CD14-positive monocyte (primary cell): ENCODE data around the gene PPFIBP1. TPM values are rescaled to one million over a fixed set of nuclear protein-coding genes. Genes with fewer than 3 reads are reported as not detected.

Source experiments
- DNase-seq, 3 donors: peaks; one replicate each; pipeline ENCODE4 v3.0.0-alpha.2; 2011 to 2022
- H2AFZ ChIP-seq: 2 replicates; pipeline ENCODE4 v1.6.0; 2012; ENCODE audit warnings: mild to moderate bottlenecking, low read depth, low read length, inconsistent platforms; ENCODE audit not compliant: insufficient read depth, poor library complexity, severe bottlenecking
- H3K27ac ChIP-seq, 2 donors: 1 replicate in 1 of 2; 2 replicates in 1 of 2; pipeline ENCODE4 v1.5.1; 2012 to 2013; ENCODE audit warnings: low read length in 2 of 2, control low read depth in 1 of 2, inconsistent platforms in 1 of 2, low read depth in 1 of 2, mild to moderate bottlenecking in 1 of 2
- H3K27me3 ChIP-seq, 2 donors: one replicate each; pipeline versions ENCODE4 v1.6.0 to v1.6.1; 2011 to 2013; ENCODE audit warnings: low read length in 2 of 2; ENCODE audit not compliant: control insufficient read depth in 2 of 2, insufficient read depth in 2 of 2
- H3K36me3 ChIP-seq, 2 donors: replicated peaks in 1 of 2; 1 replicate in 1 of 2; 2 replicates in 1 of 2; pipeline versions ENCODE4 v1.5.1 to v1.6.1; 2012 to 2013; ENCODE audit warnings: low read length in 2 of 2, control low read depth in 1 of 2, inconsistent platforms in 1 of 2, mild to moderate bottlenecking in 1 of 2; ENCODE audit not compliant: insufficient read depth in 2 of 2, control insufficient read depth in 1 of 2
- H3K4me1 ChIP-seq, 2 donors: 1 replicate in 1 of 2; 2 replicates in 1 of 2; pipeline versions ENCODE4 v1.5.1 to v1.6.1; 2012 to 2013; ENCODE audit warnings: low read length in 2 of 2, control low read depth in 1 of 2, inconsistent platforms in 1 of 2, mild to moderate bottlenecking in 1 of 2, moderate library complexity in 1 of 2; ENCODE audit not compliant: insufficient read depth in 2 of 2, control insufficient read depth in 1 of 2
- H3K4me2 ChIP-seq: replicated peaks from 2 replicates; pipeline ENCODE3; 2012; ENCODE audit warnings: low read length, moderate library complexity, mild to moderate bottlenecking; ENCODE audit not compliant: poor library complexity, severe bottlenecking; ENCODE audit errors: extremely low read depth
- H3K4me3 ChIP-seq, 3 experiments: fragments of 200-600 bp in 1 of 3; sonication (generic) in 1 of 3; replicated peaks in 1 of 3; 1 replicate in 2 of 3; 2 replicates in 1 of 3; pipeline ENCODE4 v1.5.1; 2011 to 2013; ENCODE audit warnings: low read length in 3 of 3, mild to moderate bottlenecking in 3 of 3, control low read depth in 2 of 3, low read depth in 2 of 3, inconsistent platforms in 1 of 3, moderate library complexity in 1 of 3
- H3K79me2 ChIP-seq: 2 replicates; pipeline ENCODE4 v1.6.0; 2012; ENCODE audit warnings: mild to moderate bottlenecking, control low read depth, inconsistent platforms, low read length, moderate library complexity; ENCODE audit not compliant: insufficient read depth
- H3K9ac ChIP-seq: 2 replicates; pipeline ENCODE4 v1.6.0; 2017; ENCODE audit warnings: low read length, mild to moderate bottlenecking; ENCODE audit not compliant: insufficient read depth, poor library complexity, severe bottlenecking
- H3K9me3 ChIP-seq, 2 donors: replicated peaks in 1 of 2; 1 replicate in 1 of 2; 2 replicates in 1 of 2; pipeline versions ENCODE4 v1.5.1 to v1.6.1; 2012 to 2013; ENCODE audit warnings: low read length in 2 of 2, control low read depth in 1 of 2; ENCODE audit not compliant: control insufficient read depth in 1 of 2, insufficient read depth in 1 of 2
- H4K20me1 ChIP-seq: 2 replicates; pipeline ENCODE4 v1.6.0; 2012; ENCODE audit warnings: mild to moderate bottlenecking, low read length, control low read depth, moderate library complexity; ENCODE audit not compliant: insufficient read depth
- H3K27ac Mint-ChIP-seq, 7 donors: one replicate each; pipeline ENCODE4 v1.8.0; 2020; ENCODE audit warnings: mild to moderate bottlenecking in 7 of 7, mixed read lengths in 7 of 7, moderate library complexity in 6 of 7, inconsistent platforms in 2 of 7
- H3K27me3 Mint-ChIP-seq, 3 donors: one replicate each; pipeline ENCODE4 v1.8.0; 2021 to 2022; ENCODE audit warnings: low read depth in 3 of 3, mild to moderate bottlenecking in 3 of 3, mixed read lengths in 3 of 3, moderate library complexity in 3 of 3, inconsistent platforms in 1 of 3
- H3K36me3 Mint-ChIP-seq, 2 donors: one replicate each; pipeline ENCODE4 v1.8.0; 2020; ENCODE audit warnings: mixed read lengths in 2 of 2, inconsistent platforms in 1 of 2, mild to moderate bottlenecking in 1 of 2
- H3K4me1 Mint-ChIP-seq: one replicate; pipeline ENCODE4 v1.8.0; 2020; ENCODE audit warnings: mild to moderate bottlenecking, mixed read lengths
- H3K4me3 Mint-ChIP-seq, 2 donors: one replicate each; pipeline ENCODE4 v1.8.0; 2020; ENCODE audit warnings: mild to moderate bottlenecking in 2 of 2, mixed read lengths in 2 of 2, moderate library complexity in 1 of 2
- H3K9me3 Mint-ChIP-seq, 7 donors: one replicate each; pipeline ENCODE4 v1.8.0; 2020 to 2022; ENCODE audit warnings: mixed read lengths in 7 of 7, mild to moderate bottlenecking in 6 of 7, moderate library complexity in 6 of 7, inconsistent platforms in 2 of 7
- WGBS: methylation state at CpG from one replicate; pipeline ENCODE4 v1.1.5; 2013; ENCODE audit warnings: missing lambda C conversion rate; ENCODE audit not compliant: insufficient coverage; 5-methylcytosine and 5-hydroxymethylcytosine counted together
- intact Hi-C, 2 donors: fragments of 100-400 bp; cut with micrococcal nuclease; formaldehyde crosslinking; loops; one replicate each; pipeline versions ENCODE4 v1.15.0 to v1.15.1; 2023
- polyA plus RNA-seq, 3 donors: library from polyadenylated mRNA; depleted of rRNA in 1 of 3; unstranded in 2 of 3; stranded (reverse) in 1 of 3; fragments of 300-500 nt in 2 of 3; fragments of >200 nt in 1 of 3; fragmentation: Illumina TruSeq in 2 of 3; gene quantifications; 1 replicate in 2 of 3; 2 replicates in 1 of 3; pipeline ENCODE4 v1.2.3, GENCODE V29; 2012 to 2021
- TF ChIP-seq, protein P1 (sequence below): fragments of 200-600 bp; IDR thresholded peaks from one replicate; pipeline ENCODE4 v1.8.0; 2022; ENCODE audit warnings: antibody characterized with exemption, mild to moderate bottlenecking

Gene PPFIBP1
- polyA plus RNA-seq, 3 donors, result 0.25 to 0.79 (median 0.53) TPM

DNA sequence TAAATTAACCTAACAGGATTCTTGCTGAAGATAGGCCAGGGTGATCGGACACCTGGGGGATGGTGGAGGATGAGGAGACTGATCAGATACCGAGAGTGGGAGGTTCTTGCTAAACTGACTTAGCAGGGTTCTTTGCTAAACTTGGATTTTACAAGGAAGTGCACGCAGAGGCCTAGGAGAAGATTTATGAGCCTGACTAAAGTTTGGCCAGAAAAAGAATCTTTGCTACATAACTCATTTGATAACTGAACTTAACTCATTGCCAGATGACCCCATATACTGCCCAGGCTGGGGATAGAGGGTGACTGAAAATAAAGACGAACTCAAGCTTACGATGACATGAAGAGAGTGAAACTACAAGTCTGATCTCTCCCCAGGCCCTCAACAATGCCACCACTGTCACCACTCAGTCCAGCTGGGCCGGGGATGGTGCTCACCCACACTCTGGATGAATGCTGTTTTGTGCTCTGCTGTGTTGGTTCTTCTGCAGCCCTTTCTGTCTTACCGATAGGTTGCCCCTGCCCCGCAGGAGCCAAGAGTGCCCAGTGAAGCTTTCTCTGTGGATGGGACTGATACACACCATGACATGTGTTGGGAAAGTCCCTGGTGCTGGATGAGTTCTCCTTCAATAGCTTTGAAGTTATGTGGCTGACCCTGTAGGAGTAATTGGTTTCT, 29.0 kb downstream of the PPFIBP1 start:
- Mint-ChIP-seq H3K4me3 (no peak overlapping the region), H3K36me3 (no peaks in the 10 kb centered on the region), H3K9me3 (no peaks in the 10 kb centered on the region), H3K27me3 (peaks cover 5 to 6% (median 5%) of the 10 kb centered on the region in 3 donors), H3K4me1 (peaks cover 41% of the 10 kb centered on the region), H3K27ac (no peak overlapping the region)
- H2AFZ ChIP-seq, result no peak overlapping the region
- H3K79me2 ChIP-seq, result no peaks in the 10 kb centered on the region
- H3K9ac ChIP-seq, result no peak overlapping the region
- peaks cover 0 to 2% of the 10 kb centered on the region in 2 donors for H3K27me3 ChIP-seq
- no peak overlapping the region for H3K4me3 ChIP-seq
- no peaks in the 10 kb centered on the region for H3K36me3 ChIP-seq
- H3K4me2 ChIP-seq, result no peak overlapping the region
- intact Hi-C loops, result no loop called here
- H3K27ac ChIP-seq, result no peak overlapping the region
- peaks cover 28 to 39% of the 10 kb centered on the region in 2 donors for H3K4me1 ChIP-seq
- H3K9me3 ChIP-seq, result no peaks in the 10 kb centered on the region
- 86% methylated on average over 4 of the region's 8 CpGs for WGBS
- TF ChIP-seq, protein P1, sequence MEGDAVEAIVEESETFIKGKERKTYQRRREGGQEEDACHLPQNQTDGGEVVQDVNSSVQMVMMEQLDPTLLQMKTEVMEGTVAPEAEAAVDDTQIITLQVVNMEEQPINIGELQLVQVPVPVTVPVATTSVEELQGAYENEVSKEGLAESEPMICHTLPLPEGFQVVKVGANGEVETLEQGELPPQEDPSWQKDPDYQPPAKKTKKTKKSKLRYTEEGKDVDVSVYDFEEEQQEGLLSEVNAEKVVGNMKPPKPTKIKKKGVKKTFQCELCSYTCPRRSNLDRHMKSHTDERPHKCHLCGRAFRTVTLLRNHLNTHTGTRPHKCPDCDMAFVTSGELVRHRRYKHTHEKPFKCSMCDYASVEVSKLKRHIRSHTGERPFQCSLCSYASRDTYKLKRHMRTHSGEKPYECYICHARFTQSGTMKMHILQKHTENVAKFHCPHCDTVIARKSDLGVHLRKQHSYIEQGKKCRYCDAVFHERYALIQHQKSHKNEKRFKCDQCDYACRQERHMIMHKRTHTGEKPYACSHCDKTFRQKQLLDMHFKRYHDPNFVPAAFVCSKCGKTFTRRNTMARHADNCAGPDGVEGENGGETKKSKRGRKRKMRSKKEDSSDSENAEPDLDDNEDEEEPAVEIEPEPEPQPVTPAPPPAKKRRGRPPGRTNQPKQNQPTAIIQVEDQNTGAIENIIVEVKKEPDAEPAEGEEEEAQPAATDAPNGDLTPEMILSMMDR, result no peak
- H4K20me1 ChIP-seq, result no peaks in the 10 kb centered on the region
- DNase-seq, result no peak

DNA sequence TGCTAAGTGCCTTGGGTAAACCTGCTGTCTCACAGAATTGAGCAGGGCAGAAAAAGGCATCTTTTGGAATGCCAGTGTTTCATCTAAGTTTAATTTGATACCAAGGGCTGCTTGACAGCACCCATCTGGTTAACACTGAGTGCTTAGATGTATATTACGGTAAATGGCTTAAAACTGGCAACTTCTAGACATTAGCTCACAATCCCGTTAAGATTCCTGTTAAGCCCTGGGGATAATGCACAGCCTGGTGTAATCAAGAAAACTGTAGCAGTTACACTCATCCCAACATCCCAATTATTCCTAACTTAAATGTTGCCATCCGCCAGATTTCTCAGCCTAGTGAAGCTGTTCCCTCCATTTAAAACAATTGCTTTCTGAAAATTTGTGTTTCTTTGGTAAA, 29.9 kb downstream of the PPFIBP1 start:
- no peak for DNase-seq
- no peak overlapping the region for H3K9ac ChIP-seq
- H2AFZ ChIP-seq, result no peak overlapping the region
- no peaks in the 10 kb centered on the region for H3K79me2 ChIP-seq
- H3K9me3 ChIP-seq, result no peaks in the 10 kb centered on the region
- no peaks in the 10 kb centered on the region for H3K36me3 Mint-ChIP-seq
- H4K20me1 ChIP-seq, result no peaks in the 10 kb centered on the region
- H3K27ac Mint-ChIP-seq, result no peak overlapping the region
- H3K27ac ChIP-seq, result no peak overlapping the region
- no peak overlapping the region for H3K4me3 ChIP-seq
- H3K9me3 Mint-ChIP-seq, result no peaks in the 10 kb centered on the region
- H3K4me1 ChIP-seq, result peaks cover 21 to 33% of the 10 kb centered on the region in 2 donors
- peaks cover 32% of the 10 kb centered on the region for H3K4me1 Mint-ChIP-seq
- TF ChIP-seq, protein P1, result no peak
- H3K36me3 ChIP-seq, result no peaks in the 10 kb centered on the region
- peaks cover 4 to 5% (median 5%) of the 10 kb centered on the region in 3 donors for H3K27me3 Mint-ChIP-seq
- no peak overlapping the region for H3K4me3 Mint-ChIP-seq
- intact Hi-C loops, result no loop called here
- H3K27me3 ChIP-seq, result peaks cover 0 to 2% of the 10 kb centered on the region in 2 donors
- no peak overlapping the region for H3K4me2 ChIP-seq
- WGBS, result 89% methylated on average over 2 of the region's 3 CpGs
